SK-N-SH (cell line): ENCODE data around the gene AKAP6. TPM values are rescaled to one million over a fixed set of nuclear protein-coding genes. Genes with fewer than 3 reads are reported as not detected.

Experiments
- CTCF ChIA-PET: fragments of 300-600, 350-600 bp; formaldehyde crosslinking; extraction: SDS; loops from one replicate; lab custom pipeline; 2021; lab: Yijun Ruan, JAX
- POLR2A ChIA-PET: fragments of 350-600 bp; sonication (Branson Sonifier 250); formaldehyde crosslinking; extraction: SDS; loops from one replicate; lab custom pipeline; 2020; ENCODE audit warnings: antibody characterized with exemption, inconsistent platforms; lab: Yijun Ruan, JAX
- DNase-seq: peaks from one replicate; pipeline ENCODE4 v3.0.0; 2012
- H2AFZ ChIP-seq: fragments of 200-600 bp; sonication (generic); 2 replicates; pipeline ENCODE4 v1.8.1; 2016; ENCODE audit warnings: antibody characterized with exemption, mild to moderate bottlenecking, low read depth
- H3F3A ChIP-seq: fragments of 200-600 bp; sonication (generic); replicated peaks from 2 replicates; pipeline ENCODE3; 2016; ENCODE audit warnings: antibody characterized with exemption, mild to moderate bottlenecking; ENCODE audit not compliant: insufficient read depth
- H3K27ac ChIP-seq, 2 experiments: fragments of 200-500 bp in 1 of 2; fragments of 200-600 bp in 1 of 2; sonication (Bioruptor generic) in 1 of 2; sonication (generic), shearing (Covaris generic) in 1 of 2; 2 replicates each; pipeline versions ENCODE4 v1.5.1 to v1.6.1; 2014 to 2016; ENCODE audit warnings: low read depth in 2 of 2, inconsistent platforms in 1 of 2, low read length in 1 of 2, mild to moderate bottlenecking in 1 of 2, mixed read lengths in 1 of 2
- H3K27me3 ChIP-seq: fragments of 200-600 bp; sonication (generic), shearing (Covaris generic); 2 replicates; pipeline ENCODE4 v1.6.1; 2016; ENCODE audit warnings: mixed run types; ENCODE audit not compliant: insufficient read depth
- H3K36me3 ChIP-seq, 2 experiments: fragments of 200-500 bp in 1 of 2; fragments of 200-600 bp in 1 of 2; sonication (Bioruptor generic) in 1 of 2; sonication (generic) in 1 of 2; replicated peaks in 1 of 2; 2 replicates each; pipeline versions ENCODE3 to v1.5.1; 2014 to 2016; ENCODE audit warnings: low read length in 1 of 2, mild to moderate bottlenecking in 1 of 2; ENCODE audit not compliant: insufficient read depth in 2 of 2, control insufficient read depth in 1 of 2
- H3K4me1 ChIP-seq, 2 experiments: fragments of 200-500 bp in 1 of 2; fragments of 200-600 bp in 1 of 2; sonication (Bioruptor generic) in 1 of 2; sonication (generic), shearing (Covaris generic) in 1 of 2; 2 replicates each; pipeline versions ENCODE4 v1.5.1 to v1.6.1; 2014 to 2016; ENCODE audit warnings: low read depth in 1 of 2, low read length in 1 of 2, mixed run types in 1 of 2; ENCODE audit not compliant: insufficient read depth in 2 of 2, control insufficient read depth in 1 of 2
- H3K4me2 ChIP-seq: fragments of 200-600 bp; sonication (generic), shearing (Covaris generic); 2 replicates; pipeline ENCODE4 v1.6.1; 2017; ENCODE audit warnings: mixed run types
- H3K4me3 ChIP-seq, 2 experiments: fragments of 200-500 bp in 1 of 2; fragments of 200-600 bp in 1 of 2; sonication (Bioruptor generic) in 1 of 2; sonication (generic), shearing (Covaris generic) in 1 of 2; 2 replicates each; pipeline versions ENCODE4 v1.5.1 to v1.8.1; 2014 to 2016; ENCODE audit warnings: low read depth in 2 of 2, inconsistent platforms in 1 of 2, low read length in 1 of 2, mild to moderate bottlenecking in 1 of 2, mixed read lengths in 1 of 2, moderate library complexity in 1 of 2
- H3K79me2 ChIP-seq: fragments of 200-600 bp; sonication (generic); 2 replicates; pipeline ENCODE4 v1.8.1; 2017; ENCODE audit warnings: mild to moderate bottlenecking; ENCODE audit not compliant: insufficient read depth
- H3K9ac ChIP-seq: fragments of 200-600 bp; sonication (generic); 2 replicates; pipeline ENCODE4 v1.6.1; 2017; ENCODE audit warnings: mixed run types
- H3K9me2 ChIP-seq: fragments of 200-600 bp; sonication (generic); 2 replicates; pipeline ENCODE4 v1.6.1; 2017; ENCODE audit warnings: mixed run types
- H3K9me3 ChIP-seq: fragments of 200-600 bp; sonication (generic); 2 replicates; pipeline ENCODE4 v1.6.1; 2017; ENCODE audit warnings: mixed run types, mild to moderate bottlenecking, moderate library complexity
- H4K20me1 ChIP-seq: fragments of 200-600 bp; sonication (generic); 2 replicates; pipeline ENCODE4 v1.6.1; 2017; ENCODE audit warnings: mild to moderate bottlenecking, mixed run types; ENCODE audit not compliant: insufficient read depth
- CHD2 ChIP-seq: fragments of 150-350 bp; IDR thresholded peaks from 2 replicates; pipeline ENCODE4 v1.6.1; 2018; ENCODE audit warnings: low read length; ENCODE audit not compliant: partially characterized antibody
- ELF1 ChIP-seq: IDR thresholded peaks from 2 replicates; pipeline ENCODE4 v1.4.0; 2012
- EP300 ChIP-seq, 2 experiments: IDR thresholded peaks; 2 replicates each; pipeline versions ENCODE4 v1.4.0 to v1.6.1; 2012; ENCODE audit warnings: borderline replicate concordance in 1 of 2, low read depth in 1 of 2, low read length in 1 of 2
- GABPA ChIP-seq: IDR thresholded peaks from 2 replicates; pipeline ENCODE4 v1.4.0; 2012; ENCODE audit warnings: low read depth, mild to moderate bottlenecking
- GATA2 ChIP-seq: sonication (generic); formaldehyde crosslinking; IDR thresholded peaks from 2 replicates; pipeline ENCODE4 v1.5.0; 2020; ENCODE audit warnings: mild to moderate bottlenecking, missing genetic modification reagents
- MEF2A ChIP-seq: IDR thresholded peaks from 2 replicates; pipeline ENCODE4 v1.4.0; 2012; ENCODE audit warnings: low read depth, borderline replicate concordance
- POLR2AphosphoS5 ChIP-seq: IDR thresholded peaks from 2 replicates; pipeline ENCODE4 v1.6.1; 2012; ENCODE audit warnings: low read depth, low read length
- RCOR1 ChIP-seq: fragments of 150-350 bp; IDR thresholded peaks from 2 replicates; pipeline ENCODE4 v1.6.1; 2017; ENCODE audit warnings: antibody characterized with exemption, low read length
- RXRA ChIP-seq: IDR thresholded peaks from 2 replicates; pipeline ENCODE4 v1.4.0; 2012; ENCODE audit warnings: low read depth, mild to moderate bottlenecking, borderline replicate concordance
- SIN3A ChIP-seq: IDR thresholded peaks from 2 replicates; pipeline ENCODE4 v1.6.1; 2012; ENCODE audit warnings: low read depth, mild to moderate bottlenecking, low read length, moderate library complexity, borderline replicate concordance
- TAF1 ChIP-seq: IDR thresholded peaks from 2 replicates; pipeline ENCODE4 v1.6.1; 2012; ENCODE audit warnings: low read depth, mild to moderate bottlenecking, low read length, moderate library complexity, borderline replicate concordance
- TCF12 ChIP-seq: IDR thresholded peaks from 2 replicates; pipeline ENCODE4 v1.4.0; 2012
- WGBS: methylation state at CpG from one replicate; pipeline ENCODE4 v1.1.6; 2017; ENCODE audit warnings: low lambda C conversion rate; 5-methylcytosine and 5-hydroxymethylcytosine counted together
- polyA plus RNA-seq, 3 experiments: library from polyadenylated mRNA; depleted of rRNA; stranded (reverse); fragments of >200 nt; gene quantifications; 2 replicates each; pipeline ENCODE4 v1.2.3, GENCODE V29; 2012
- TF ChIP-seq, protein P1 (sequence below): fragments of 150-350 bp; IDR thresholded peaks from 2 replicates; pipeline ENCODE4 v1.6.1; 2017; ENCODE audit warnings: antibody characterized with exemption, low read length, low read depth, borderline replicate concordance
- TF ChIP-seq, protein P2 (sequence below): IDR thresholded peaks from 2 replicates; pipeline ENCODE4 v1.4.0; 2012; ENCODE audit warnings: low read depth, borderline replicate concordance
- TF ChIP-seq, protein P3 (sequence below): fragments of 200-600 bp; sonication (generic); IDR thresholded peaks from 2 replicates; pipeline ENCODE4 v1.6.1; 2017; ENCODE audit warnings: antibody characterized with exemption, mild to moderate bottlenecking, moderate library complexity
- TF ChIP-seq, protein P4 (sequence below): IDR thresholded peaks from 2 replicates; pipeline ENCODE4; 2012

AKAP6 gene
- polyA plus RNA-seq, 1 of the 3 experiments (the other 2 are of a cell fraction) = 1.7 TPM

DNA sequence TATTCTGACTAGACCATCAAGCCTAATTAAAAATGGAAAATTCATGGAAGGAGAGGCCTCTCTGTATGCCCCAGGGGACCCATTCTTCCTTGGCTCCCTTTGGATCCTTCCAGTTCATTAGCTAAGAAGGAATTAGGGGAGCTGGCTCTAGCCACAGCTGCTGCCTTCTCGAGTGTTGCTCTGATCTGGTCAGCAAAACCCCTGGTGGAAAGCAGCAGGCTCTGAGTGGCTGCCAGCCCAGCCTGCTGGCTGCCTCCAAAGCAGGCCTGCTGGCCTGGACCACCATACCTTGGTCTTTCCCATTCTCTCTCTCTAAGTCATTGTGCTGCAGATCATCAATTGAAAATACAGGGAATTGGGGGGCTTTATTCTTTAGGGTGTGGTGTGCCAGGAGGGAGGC, 29.0 kb upstream of the AKAP6 start:
- no CpG with 5 or more reads among the region's 1 CpG for WGBS
- Histone ChIP-seq H2AFZ (no peak overlapping the region), H3K9ac (no peak overlapping the region), H3K36me3 (no peaks in the 10 kb centered on the region), H3K9me3 (no peaks in the 10 kb centered on the region), H3K4me1 (peaks cover 0 to 11% of the 10 kb centered on the region in 2 experiments; a peak in 2 of 4 replicates), H3K27me3 (no peaks in the 10 kb centered on the region), H3F3A (no peaks in the 10 kb centered on the region), H3K4me2 (no peak overlapping the region), H3K9me2 (no peaks in the 10 kb centered on the region), H3K4me3 (no peak overlapping the region), H3K27ac (no peak overlapping the region), H3K79me2 (no peaks in the 10 kb centered on the region), H4K20me1 (no peaks in the 10 kb centered on the region)
- CTCF ChIA-PET = no interaction called here
- TF ChIP-seq POLR2AphosphoS5 (no peak), MEF2A (no peak), RCOR1 (no peak), SIN3A (no peak), RXRA (no peak), GABPA (no peak), EP300 (IDR thresholded peaks at IDR 0.05; ENCODE audit: borderline replicate concordance in 1 of 2, low read depth in 1 of 2, low read length in 1 of 2) (no peak), ELF1 (no peak), CHD2 (no peak), TAF1 (no peak), TCF12 (no peak), GATA2 (CRISPR knock-in tag) (no peak)
- TF ChIP-seq, protein P1, sequence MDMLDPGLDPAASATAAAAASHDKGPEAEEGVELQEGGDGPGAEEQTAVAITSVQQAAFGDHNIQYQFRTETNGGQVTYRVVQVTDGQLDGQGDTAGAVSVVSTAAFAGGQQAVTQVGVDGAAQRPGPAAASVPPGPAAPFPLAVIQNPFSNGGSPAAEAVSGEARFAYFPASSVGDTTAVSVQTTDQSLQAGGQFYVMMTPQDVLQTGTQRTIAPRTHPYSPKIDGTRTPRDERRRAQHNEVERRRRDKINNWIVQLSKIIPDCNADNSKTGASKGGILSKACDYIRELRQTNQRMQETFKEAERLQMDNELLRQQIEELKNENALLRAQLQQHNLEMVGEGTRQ = no peak
- TF ChIP-seq, protein P2, sequence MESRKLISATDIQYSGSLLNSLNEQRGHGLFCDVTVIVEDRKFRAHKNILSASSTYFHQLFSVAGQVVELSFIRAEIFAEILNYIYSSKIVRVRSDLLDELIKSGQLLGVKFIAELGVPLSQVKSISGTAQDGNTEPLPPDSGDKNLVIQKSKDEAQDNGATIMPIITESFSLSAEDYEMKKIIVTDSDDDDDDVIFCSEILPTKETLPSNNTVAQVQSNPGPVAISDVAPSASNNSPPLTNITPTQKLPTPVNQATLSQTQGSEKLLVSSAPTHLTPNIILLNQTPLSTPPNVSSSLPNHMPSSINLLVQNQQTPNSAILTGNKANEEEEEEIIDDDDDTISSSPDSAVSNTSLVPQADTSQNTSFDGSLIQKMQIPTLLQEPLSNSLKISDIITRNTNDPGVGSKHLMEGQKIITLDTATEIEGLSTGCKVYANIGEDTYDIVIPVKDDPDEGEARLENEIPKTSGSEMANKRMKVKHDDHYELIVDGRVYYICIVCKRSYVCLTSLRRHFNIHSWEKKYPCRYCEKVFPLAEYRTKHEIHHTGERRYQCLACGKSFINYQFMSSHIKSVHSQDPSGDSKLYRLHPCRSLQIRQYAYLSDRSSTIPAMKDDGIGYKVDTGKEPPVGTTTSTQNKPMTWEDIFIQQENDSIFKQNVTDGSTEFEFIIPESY = no peak
- TF ChIP-seq, protein P3, sequence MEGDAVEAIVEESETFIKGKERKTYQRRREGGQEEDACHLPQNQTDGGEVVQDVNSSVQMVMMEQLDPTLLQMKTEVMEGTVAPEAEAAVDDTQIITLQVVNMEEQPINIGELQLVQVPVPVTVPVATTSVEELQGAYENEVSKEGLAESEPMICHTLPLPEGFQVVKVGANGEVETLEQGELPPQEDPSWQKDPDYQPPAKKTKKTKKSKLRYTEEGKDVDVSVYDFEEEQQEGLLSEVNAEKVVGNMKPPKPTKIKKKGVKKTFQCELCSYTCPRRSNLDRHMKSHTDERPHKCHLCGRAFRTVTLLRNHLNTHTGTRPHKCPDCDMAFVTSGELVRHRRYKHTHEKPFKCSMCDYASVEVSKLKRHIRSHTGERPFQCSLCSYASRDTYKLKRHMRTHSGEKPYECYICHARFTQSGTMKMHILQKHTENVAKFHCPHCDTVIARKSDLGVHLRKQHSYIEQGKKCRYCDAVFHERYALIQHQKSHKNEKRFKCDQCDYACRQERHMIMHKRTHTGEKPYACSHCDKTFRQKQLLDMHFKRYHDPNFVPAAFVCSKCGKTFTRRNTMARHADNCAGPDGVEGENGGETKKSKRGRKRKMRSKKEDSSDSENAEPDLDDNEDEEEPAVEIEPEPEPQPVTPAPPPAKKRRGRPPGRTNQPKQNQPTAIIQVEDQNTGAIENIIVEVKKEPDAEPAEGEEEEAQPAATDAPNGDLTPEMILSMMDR = no peak
- TF ChIP-seq, protein P4, sequence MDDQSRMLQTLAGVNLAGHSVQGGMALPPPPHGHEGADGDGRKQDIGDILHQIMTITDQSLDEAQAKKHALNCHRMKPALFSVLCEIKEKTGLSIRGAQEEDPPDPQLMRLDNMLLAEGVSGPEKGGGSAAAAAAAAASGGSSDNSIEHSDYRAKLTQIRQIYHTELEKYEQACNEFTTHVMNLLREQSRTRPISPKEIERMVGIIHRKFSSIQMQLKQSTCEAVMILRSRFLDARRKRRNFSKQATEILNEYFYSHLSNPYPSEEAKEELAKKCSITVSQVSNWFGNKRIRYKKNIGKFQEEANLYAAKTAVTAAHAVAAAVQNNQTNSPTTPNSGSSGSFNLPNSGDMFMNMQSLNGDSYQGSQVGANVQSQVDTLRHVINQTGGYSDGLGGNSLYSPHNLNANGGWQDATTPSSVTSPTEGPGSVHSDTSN = no peak
- no peak for DNase-seq
- POLR2A ChIA-PET = no interaction called here
